OCI-LY3 (cell line): ENCODE measurements around the gene TAF8.

ENCODE experiments used
- EZH2phosphoT487 ChIP-seq: fragments of 200-600 bp; shearing (Covaris generic); IDR thresholded peaks from 2 replicates; pipeline ENCODE4 v1.6.1; 2018; ENCODE audit warnings: antibody characterized with exemption, mixed run types, low read depth
- TF ChIP-seq, protein P1 (sequence below): fragments of 200-600, 300-600 bp; sonication (generic); IDR thresholded peaks from 2 replicates; pipeline ENCODE4 v1.5.1; 2014; ENCODE audit warnings: antibody characterized with exemption, low read length, low read depth

GRCh38 chr6:42068173-42068572 lies 17.8 kb downstream of the TAF8 start:
- TF ChIP-seq, protein P1, sequence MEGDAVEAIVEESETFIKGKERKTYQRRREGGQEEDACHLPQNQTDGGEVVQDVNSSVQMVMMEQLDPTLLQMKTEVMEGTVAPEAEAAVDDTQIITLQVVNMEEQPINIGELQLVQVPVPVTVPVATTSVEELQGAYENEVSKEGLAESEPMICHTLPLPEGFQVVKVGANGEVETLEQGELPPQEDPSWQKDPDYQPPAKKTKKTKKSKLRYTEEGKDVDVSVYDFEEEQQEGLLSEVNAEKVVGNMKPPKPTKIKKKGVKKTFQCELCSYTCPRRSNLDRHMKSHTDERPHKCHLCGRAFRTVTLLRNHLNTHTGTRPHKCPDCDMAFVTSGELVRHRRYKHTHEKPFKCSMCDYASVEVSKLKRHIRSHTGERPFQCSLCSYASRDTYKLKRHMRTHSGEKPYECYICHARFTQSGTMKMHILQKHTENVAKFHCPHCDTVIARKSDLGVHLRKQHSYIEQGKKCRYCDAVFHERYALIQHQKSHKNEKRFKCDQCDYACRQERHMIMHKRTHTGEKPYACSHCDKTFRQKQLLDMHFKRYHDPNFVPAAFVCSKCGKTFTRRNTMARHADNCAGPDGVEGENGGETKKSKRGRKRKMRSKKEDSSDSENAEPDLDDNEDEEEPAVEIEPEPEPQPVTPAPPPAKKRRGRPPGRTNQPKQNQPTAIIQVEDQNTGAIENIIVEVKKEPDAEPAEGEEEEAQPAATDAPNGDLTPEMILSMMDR = no peak
- no peak for TF ChIP-seq EZH2phosphoT487
